Measurements from ENCODE around the gene TESK2. TPM values are rescaled to one million over a fixed set of nuclear protein-coding genes. Genes with fewer than 3 reads are reported as not detected.

Gene TESK2
- total RNA-seq, 1 experiment from 2014 or later: 5.0 TPM

- no peak for TF ChIP-seq EZH2 (IDR thresholded peaks at IDR 0.05)
- TF ChIP-seq ELF1 (IDR thresholded peaks at IDR 0.05; ENCODE audit: borderline replicate concordance, low read depth): no peak
- TF ChIP-seq ATF3 (IDR thresholded peaks at IDR 0.05): no peak
- no peak for TF ChIP-seq EGR1 (IDR thresholded peaks at IDR 0.05; ENCODE audit: low read depth)
Observed at GRCh38 chr1:45375104-45376090, 115.6 kb downstream of the TESK2 start (continued).

- H4K20me1 ChIP-seq (ENCODE audit: insufficient read depth): no peaks in the 10 kb centered on the region
- intact Hi-C loops (cut with micrococcal nuclease): no loop called here
- ChIA-PET POLR2A (interaction anchor here (0.7 kb wide), 1 partner anchor 148 kb away, joined by 3 read pairs; the partner anchor contains the start of gene PRDX1), CTCF (no interaction called here), RAD21 (ENCODE audit: low non-redundant PET in 1 of 2, low total read pairs in 2 of 2, uncharacterized antibody in 2 of 2, unreplicated experiment in 2 of 2) (no interaction called here)
- H3K9me2 ChIP-seq (ENCODE audit: insufficient read depth): no peaks in the 10 kb centered on the region
- H2AFZ ChIP-seq (ENCODE audit: low read depth, low read length, poor library complexity, severe bottlenecking): no peak overlapping the region
- H3K4me3 ChIP-seq (replicated peaks in 1 of 2; ENCODE audit: low read depth in 1 of 2, low read length in 2 of 2): no peak overlapping the region
- H3K27ac ChIP-seq (ENCODE audit: low read depth, low read length): no peak overlapping the region
- no peak overlapping the region for H3K4me2 ChIP-seq (ENCODE audit: low read length)
- BruUV-seq (replicated peaks): no TSS peak
- H3K4me1 ChIP-seq (ENCODE audit: control insufficient read depth in 1 of 2, insufficient read depth in 2 of 2, low read length in 2 of 2): no peaks in the 10 kb centered on the region
- TF ChIP-seq SRF (IDR thresholded peaks at IDR 0.05; ENCODE audit: low read depth) (no peak), ZNF274 (IDR thresholded peaks at IDR 0.05; ENCODE audit: low read depth, low read length) (no peak), MAX (IDR thresholded peaks at IDR 0.05) (no peak), SP1 (IDR thresholded peaks at IDR 0.05; ENCODE audit: low read depth) (no peak), JUND (IDR thresholded peaks at IDR 0.05) (no peak), CEBPB (IDR thresholded peaks at IDR 0.05; ENCODE audit: low read depth) (no peak), EZH2 (IDR thresholded peaks at IDR 0.05) (no peak), SIN3A (IDR thresholded peaks at IDR 0.05; ENCODE audit: low read depth) (no peak), ZBTB33 (IDR thresholded peaks at IDR 0.05; ENCODE audit: extremely low read depth, insufficient replicate concordance, low read length) (no peak), YY1 (IDR thresholded peaks at IDR 0.05; ENCODE audit: extremely low read depth, insufficient replicate concordance, low read depth, low read length) (no peak)
- H3K9me3 ChIP-seq (ENCODE audit: control insufficient read depth in 1 of 2, insufficient read depth in 1 of 2, low read depth in 1 of 2, low read length in 2 of 2): no peaks in the 10 kb centered on the region
- no peak for ATAC-seq
- H3K36me3 ChIP-seq (ENCODE audit: control insufficient read depth in 1 of 2, insufficient read depth in 2 of 2, low read length in 2 of 2): no peaks in the 10 kb centered on the region
- no peaks in the 10 kb centered on the region for H3K79me2 ChIP-seq (ENCODE audit: insufficient read depth, low read length)
- H3K9ac ChIP-seq (ENCODE audit: low read length): no peak overlapping the region
- H3K27me3 ChIP-seq (ENCODE audit: insufficient read depth, low read length): no peaks in the 10 kb centered on the region
- DNase-seq (ENCODE audit: low read depth, low spot score): no peak
Observed at GRCh38 chr1:45373573-45373972, 117.4 kb downstream of the TESK2 start.
